ENCODE results near the gene PRTG.

- TF ChIP-seq POU5F1 (IDR thresholded peaks at IDR 0.05; ENCODE audit: borderline replicate concordance, low read depth, low read length, partially characterized antibody): no peak
- TF ChIP-seq NFE2L1 (tag; IDR thresholded peaks at IDR 0.05; ENCODE audit: borderline replicate concordance, low read depth): no peak
- no peak for TF ChIP-seq MCM2 (IDR thresholded peaks at IDR 0.05; ENCODE audit: low read depth)
- no peak for TF ChIP-seq KLF16 (IDR thresholded peaks at IDR 0.05)
Observed at GRCh38 chr15:55743729-55744655, 1.0 kb upstream of the PRTG start.

All from K562 (cell line).